HT1080 (cell line): Measurements from ENCODE around the gene ERAP2. TPM values are rescaled to one million over a fixed set of nuclear protein-coding genes. Genes with fewer than 3 reads are reported as not detected.
A peak's percentile ranks its signal among the peaks of the same experiment; 100 is the strongest.
"Not testable (repeated sequence)": the region's sequence is repeated elsewhere in the genome, so short reads cannot be mapped to it uniquely, and the experiment has no call there.

Experiments
- DNase-seq: peaks from one replicate; pipeline ENCODE4 v3.0.0-alpha.2; 2015; ENCODE audit warnings: low read depth
- polyA plus RNA-seq, 2 experiments: library from polyadenylated mRNA; depleted of rRNA; stranded (reverse); fragments of >200 nt; gene quantifications; 2 replicates each; pipeline ENCODE4 v1.2.3, GENCODE V29; 2015
- total RNA-seq: library from RNA; depleted of rRNA; stranded (reverse); fragments of >200 nt; shearing (Covaris generic); gene quantifications from 2 replicates; pipeline ENCODE4 v1.2.3, GENCODE V29; 2014; rRNA removed

ERAP2 gene, protein sequence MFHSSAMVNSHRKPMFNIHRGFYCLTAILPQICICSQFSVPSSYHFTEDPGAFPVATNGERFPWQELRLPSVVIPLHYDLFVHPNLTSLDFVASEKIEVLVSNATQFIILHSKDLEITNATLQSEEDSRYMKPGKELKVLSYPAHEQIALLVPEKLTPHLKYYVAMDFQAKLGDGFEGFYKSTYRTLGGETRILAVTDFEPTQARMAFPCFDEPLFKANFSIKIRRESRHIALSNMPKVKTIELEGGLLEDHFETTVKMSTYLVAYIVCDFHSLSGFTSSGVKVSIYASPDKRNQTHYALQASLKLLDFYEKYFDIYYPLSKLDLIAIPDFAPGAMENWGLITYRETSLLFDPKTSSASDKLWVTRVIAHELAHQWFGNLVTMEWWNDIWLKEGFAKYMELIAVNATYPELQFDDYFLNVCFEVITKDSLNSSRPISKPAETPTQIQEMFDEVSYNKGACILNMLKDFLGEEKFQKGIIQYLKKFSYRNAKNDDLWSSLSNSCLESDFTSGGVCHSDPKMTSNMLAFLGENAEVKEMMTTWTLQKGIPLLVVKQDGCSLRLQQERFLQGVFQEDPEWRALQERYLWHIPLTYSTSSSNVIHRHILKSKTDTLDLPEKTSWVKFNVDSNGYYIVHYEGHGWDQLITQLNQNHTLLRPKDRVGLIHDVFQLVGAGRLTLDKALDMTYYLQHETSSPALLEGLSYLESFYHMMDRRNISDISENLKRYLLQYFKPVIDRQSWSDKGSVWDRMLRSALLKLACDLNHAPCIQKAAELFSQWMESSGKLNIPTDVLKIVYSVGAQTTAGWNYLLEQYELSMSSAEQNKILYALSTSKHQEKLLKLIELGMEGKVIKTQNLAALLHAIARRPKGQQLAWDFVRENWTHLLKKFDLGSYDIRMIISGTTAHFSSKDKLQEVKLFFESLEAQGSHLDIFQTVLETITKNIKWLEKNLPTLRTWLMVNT
- total RNA-seq, result 40.2 and 45.6 TPM in 2 replicates
- 27.7 and 37.8 TPM in 2 replicates for polyA plus RNA-seq (2015; cell fraction: cytosol; rRNA removed)
- polyA plus RNA-seq (2015; cell fraction: nucleus; rRNA removed), result 69.2 and 86.7 TPM in 2 replicates

DNA sequence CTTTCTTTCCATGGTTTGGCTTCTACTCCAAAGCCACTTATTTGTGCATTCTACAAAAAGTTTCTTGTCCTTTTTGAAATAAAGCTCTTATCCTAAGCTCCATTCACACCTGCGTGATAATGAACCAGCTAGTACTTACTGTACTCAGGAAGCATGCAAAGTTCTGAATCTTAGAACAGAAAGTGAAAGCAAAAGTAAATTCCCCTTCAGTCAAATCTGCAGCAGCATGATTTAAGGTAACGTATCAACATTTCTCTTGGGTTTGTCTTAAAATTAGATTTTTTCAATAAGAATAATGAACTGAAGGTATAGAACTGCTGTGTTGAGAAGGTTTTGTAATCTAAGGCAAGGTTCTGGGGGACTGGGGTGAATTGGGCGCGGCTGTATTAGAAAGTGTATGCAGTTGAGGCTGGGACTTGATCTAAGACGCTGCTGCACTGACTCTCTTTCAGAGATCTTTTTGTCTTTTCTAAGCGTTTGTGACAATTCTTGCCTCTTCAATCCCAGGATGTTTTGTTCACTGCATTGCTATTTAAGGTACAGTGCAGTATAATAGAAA, at the start of gene ERAP2:
ERAP2 (plus strand) TSS at position 209 of the 559 bp plus-strand sequence. CDS start 3,186 bp downstream, outside the sequence.
- peak; percentile 67 for DNase-seq

DNA sequence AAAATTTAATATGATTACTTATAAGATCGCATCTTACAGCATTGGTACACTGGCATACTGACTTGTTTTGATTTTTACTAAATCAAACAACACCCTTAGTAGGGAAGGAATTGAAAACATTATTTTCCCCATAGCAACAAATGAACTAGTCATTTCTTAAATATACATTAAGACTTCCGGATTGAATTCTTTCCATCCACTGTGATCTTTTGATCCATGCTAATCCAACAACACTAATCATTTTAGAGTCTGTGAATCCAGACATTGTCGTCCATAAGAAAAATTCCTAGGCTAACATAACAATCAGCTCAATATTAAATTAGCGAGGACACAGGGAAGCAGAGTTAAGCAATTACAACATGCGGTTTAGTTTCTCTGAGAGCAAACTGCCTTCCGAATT, 47.0 kb upstream of the ERAP2 start:
- no peak for DNase-seq

DNA sequence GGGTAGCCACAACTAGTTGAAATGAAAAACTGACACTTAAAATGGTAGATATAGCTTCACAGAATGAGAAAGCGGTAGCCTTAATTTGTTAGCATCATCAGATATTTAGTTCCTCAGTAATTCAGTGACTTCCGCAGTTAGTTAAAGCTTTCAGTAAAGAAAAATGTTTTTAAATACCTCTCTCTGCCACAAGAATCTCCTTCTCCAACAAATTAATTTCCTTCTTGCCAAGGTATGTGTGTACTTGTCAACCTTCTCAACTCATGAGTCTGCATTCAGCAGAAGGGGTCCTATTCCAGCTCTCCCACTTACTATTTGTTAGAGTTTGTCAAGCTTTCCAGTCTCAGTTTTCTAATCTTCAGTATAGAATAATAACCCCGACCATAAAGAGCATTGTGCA, 42.3 kb upstream of the ERAP2 start:
- no peak for DNase-seq

DNA sequence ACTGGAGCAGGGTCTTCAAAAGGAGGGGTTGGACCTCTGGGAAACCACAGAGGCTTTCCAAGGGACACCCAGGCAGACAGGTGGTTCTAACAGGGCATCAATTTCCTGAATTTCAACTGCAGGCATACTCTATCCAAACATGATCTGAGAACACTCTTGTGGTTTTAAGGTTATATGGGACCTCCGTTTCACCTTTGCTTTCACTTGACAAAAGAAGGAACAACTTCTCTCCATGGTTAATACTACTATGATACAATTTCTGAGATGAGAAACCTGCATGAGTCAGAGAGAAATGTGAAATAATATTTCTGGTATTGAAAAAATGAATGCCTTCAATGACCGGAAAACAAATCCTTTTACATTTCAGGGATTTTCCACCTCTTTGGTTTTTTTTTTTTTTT, 40.5 kb upstream of the ERAP2 start:
- DNase-seq, result no peak

DNA sequence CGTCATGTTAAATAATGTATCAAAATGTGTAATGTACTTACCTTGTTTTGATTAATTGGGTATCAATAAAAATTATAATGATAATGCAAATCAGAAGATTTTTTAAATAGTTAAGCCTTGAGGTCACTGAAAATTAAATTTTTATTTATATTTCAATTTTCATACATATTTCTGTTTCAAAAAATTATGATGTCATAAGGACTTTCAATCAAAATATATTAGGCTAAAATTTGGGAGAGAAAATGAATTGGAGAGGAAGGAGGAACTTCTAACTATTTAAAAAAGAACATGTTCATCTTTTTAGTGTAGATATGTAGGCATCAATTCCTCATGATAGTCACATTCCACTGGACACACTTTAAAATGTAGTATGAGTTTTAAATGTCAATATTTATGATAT, 39.5 kb upstream of the ERAP2 start:
- no peak for DNase-seq

- DNase-seq, result no peak
These were observed 39.0 kb upstream of the ERAP2 start for GRCh38 chr5:96837303-96837702.

GRCh38 chr5:96838201-96839070, 37.9 kb upstream of the ERAP2 start:
- DNase-seq, result no peak

GRCh38 chr5:96839071-96839592, 37.2 kb upstream of the ERAP2 start:
- DNase-seq, result no peak

- DNase-seq, result not testable (repeated sequence)
These were observed 34.4 kb upstream of the ERAP2 start for GRCh38 chr5:96841931-96842330.

DNA sequence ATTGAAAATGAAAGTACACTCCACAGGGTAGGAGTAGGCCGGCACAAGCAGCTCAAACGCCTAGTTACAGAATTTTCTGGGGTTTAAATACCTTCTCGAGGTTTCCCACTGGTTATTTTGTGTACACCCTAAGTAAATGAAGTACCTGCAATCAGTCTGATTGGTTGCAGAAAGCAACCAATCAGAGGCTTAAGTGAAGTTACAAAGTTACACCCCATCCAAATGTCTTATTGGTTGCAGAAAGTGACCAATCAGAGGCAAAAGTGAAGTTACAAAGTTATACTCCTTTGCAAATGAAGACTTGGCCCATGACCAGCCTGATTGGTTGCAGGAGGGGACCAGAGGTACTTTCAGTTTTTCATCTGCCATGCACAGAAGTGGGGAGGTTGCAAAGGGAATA, 33.2 kb upstream of the ERAP2 start:
- DNase-seq, result peak; percentile 14

GRCh38 chr5:96844481-96844990, 31.8 kb upstream of the ERAP2 start:
- no peak for DNase-seq

DNA sequence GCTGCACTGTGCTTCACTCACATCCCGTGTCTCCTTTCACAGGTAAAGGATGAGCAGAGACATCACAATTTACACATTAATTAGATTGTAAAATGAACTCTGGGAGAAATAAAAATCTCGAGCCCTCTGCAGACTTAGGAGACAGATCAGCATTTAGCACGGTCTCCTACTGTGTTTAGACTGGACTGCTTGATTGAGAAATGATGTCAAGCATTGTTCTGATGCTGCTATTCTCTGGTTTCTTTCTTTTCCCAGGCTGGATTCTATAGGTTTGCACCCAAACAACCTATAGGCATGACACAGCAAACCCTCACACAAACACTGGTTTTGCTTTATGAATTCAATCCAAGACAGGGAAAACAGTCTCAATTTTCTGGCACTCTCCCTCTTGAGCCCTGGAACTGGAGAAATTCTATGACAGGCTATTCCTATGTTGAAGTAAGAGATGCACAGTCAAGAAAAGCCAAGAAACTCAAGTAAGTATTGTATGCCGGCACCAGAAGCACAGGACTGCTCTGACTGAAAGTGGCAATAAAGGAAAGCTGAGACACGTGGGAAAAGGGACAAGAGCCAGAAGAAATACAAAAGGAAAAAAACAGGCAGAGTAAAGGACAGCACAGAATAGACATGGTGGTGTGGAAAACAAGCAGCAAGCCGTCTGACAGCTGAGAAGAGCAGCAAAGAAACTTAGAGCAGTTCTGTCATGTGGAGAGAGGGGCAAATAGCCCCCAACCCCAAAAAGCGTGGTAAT, 24.8 kb upstream of the ERAP2 start:
- no peak for DNase-seq

DNA sequence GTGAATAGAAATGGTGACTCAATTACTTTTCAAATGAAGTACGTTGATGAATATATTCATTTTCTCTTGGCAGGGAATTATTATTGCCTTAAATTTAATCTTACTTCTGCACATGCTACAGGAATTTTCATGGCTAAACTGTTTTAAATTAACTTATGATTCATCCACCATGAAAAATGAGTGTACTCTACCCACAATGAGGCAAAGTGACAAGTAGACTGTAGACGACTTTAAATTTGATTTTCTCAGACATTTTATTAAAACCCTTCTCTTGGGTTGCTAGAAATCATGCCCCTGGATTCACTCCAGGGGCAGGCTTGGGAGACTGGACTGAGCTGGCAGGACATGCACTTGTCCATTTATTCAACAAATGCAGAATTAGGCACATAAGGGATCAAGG, 23.5 kb upstream of the ERAP2 start:
- DNase-seq, result peak; percentile 37

GRCh38 chr5:96854067-96854466, 22.2 kb upstream of the ERAP2 start:
- DNase-seq, result no peak

GRCh38 chr5:96855031-96855872, 21.0 kb upstream of the ERAP2 start:
- peak; percentile 68 for DNase-seq

GRCh38 chr5:96856371-96856770, 19.9 kb upstream of the ERAP2 start:
- DNase-seq, result no peak

DNA sequence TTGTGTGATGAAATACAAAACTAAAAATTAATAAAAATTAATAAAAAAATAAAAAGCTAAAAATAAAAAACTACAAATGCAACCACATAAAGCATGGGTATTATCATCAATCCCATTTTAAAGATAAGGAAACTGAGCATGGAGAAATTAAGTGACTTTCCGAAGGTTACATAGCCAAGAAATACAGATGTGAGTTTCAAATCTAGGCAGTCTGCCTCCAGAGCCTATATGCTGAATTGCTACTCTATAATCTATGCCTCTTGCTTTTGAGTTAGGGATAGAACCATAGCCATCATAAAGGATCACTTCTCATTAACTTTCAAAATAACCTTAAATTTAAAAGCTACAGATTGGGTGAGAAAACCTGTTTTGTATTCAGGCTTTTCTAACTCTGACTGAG, 18.8 kb upstream of the ERAP2 start:
- DNase-seq, result no peak

DNA sequence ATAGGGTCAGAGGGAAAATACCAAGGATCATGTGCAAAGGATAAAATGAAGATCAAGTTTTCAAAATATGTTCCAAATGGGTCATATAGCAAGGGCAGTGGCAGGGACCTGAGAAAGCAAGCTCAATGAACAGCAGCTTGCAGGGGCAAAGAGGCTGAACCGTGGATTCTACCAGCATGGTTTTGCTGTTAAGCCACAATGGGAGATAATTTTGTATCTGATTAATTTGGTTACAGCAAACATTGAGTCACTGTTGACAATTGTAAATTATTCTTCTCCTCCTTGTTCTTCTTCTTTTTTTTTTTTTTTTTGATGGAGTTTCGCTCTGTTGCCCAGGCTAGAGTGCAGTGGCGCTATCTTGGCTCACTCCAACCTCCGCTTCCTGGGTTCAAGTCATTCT, 18.4 kb upstream of the ERAP2 start:
- no peak for DNase-seq

GRCh38 chr5:96859375-96859774, 16.9 kb upstream of the ERAP2 start:
- DNase-seq, result no peak
